ENCODE measurements around the gene NR2F6. TPM values are rescaled to one million over a fixed set of nuclear protein-coding genes. Genes with fewer than 3 reads are reported as not detected.

NR2F6 gene
- polyA plus RNA-seq, 4 donors: 23.7 to 60.1 (median 32.9) TPM

DNA sequence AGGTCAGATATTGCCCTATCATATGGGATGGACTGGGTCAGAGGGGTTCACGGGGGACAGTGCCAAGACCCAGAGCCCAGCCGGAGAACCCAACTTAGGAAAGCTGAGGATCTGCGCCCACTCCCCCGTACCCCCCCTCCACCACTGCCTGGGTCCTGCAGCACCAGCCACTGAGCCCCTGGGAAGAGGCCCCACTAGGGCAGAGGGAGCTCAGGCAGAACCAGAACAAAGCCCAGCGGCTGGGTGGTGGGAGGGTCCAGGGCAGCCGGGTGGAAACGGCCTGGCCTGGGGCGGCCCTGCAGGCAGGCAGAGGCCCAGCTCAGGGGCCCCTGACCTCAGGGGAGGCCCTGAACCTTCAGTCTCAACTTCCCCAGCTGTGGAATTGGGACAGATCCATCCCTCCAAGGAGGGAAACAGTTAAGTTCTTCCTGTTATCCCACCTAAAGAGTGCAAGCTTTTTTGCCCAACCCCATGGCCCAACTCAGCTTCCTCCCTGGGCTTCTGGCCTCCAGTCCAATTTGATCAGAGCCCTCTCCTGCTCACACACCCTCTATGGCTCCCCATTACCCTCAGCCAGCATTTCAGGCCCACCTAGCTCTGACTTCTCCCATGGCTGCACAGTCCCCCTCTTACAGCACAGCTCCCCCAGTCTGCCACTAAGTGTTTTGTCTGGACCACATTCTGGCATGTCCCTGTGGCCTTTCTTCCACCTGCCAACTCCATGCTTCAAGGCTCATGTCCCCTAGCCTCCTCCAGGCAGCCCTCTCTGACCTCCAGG lies 3.1 kb downstream of the NR2F6 start:
- no peak for DNase-seq (ENCODE audit: low read depth in 4 of 4, low spot score in 3 of 4)

- no peak for DNase-seq (ENCODE audit: low read depth in 4 of 4, low spot score in 3 of 4)
These were observed 4.8 kb downstream of the NR2F6 start for GRCh38 chr19:17240826-17241399.

GRCh38 chr19:17240062-17240752 lies 5.5 kb downstream of the NR2F6 start:
- DNase-seq (ENCODE audit: low read depth in 4 of 4, low spot score in 3 of 4): no peak

DNA sequence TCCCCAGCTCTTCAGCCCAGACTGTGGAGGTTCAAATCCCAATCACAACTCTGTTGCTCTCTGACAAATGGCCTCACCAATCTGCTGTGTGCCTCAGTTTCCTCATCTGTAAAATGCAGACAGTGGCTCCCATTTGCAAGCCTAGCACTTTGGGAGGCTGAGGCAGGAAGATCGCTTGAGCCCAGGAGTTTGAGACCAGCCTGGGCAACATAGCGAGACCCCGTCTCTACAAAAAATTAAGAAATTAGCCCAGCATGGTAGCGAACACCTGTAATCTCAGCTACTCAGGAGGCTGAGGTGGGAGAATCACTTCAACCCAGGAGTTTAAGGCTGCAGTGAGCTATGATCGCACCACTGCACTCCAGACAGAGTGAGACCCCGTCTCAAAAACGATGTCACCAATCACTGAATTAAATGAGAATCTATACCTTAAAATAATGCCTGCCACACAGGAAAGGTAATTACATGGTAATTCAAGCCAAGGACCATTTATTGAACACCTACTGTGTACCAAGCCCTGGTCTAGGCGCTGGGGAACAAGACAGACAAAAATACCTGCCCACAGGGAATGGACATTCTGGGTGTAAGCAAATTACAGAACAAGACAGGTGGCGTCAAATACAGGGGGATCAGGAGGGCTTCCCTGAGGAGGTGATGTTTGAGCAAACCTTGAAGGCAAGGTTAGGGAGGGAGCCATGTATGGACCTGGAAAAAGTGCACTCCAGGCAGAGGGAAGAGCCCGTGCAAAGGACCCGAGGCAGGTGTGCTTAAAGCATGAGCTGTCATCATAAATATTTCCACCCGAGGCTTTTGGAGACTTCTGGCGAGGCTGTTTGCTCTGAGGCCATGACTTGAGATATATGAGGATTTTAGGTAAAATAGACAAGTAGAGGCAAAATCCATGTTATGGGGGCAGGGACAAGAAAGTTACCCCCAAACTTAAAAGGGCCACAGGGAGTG lies 7.7 kb downstream of the NR2F6 start:
- DNase-seq (ENCODE audit: low read depth in 4 of 4, low spot score in 3 of 4): no peak

- no peak for DNase-seq (ENCODE audit: low read depth in 4 of 4, low spot score in 3 of 4)
These were observed 8.7 kb downstream of the NR2F6 start for GRCh38 chr19:17236811-17237543.

GRCh38 chr19:17235971-17236777 lies 9.5 kb downstream of the NR2F6 start:
- no peak for DNase-seq (ENCODE audit: low read depth in 4 of 4, low spot score in 3 of 4)

GRCh38 chr19:17235300-17235970 lies 10.3 kb downstream of the NR2F6 start:
- DNase-seq (ENCODE audit: low read depth in 4 of 4, low spot score in 3 of 4): no peak

GRCh38 chr19:17234911-17235299 lies 10.8 kb downstream of the NR2F6 start:
- no peak for DNase-seq (ENCODE audit: low read depth in 4 of 4, low spot score in 3 of 4)

- DNase-seq (ENCODE audit: low read depth in 4 of 4, low spot score in 3 of 4): no peak
These were observed 13.5 kb downstream of the NR2F6 start for GRCh38 chr19:17232258-17232657.

DNA sequence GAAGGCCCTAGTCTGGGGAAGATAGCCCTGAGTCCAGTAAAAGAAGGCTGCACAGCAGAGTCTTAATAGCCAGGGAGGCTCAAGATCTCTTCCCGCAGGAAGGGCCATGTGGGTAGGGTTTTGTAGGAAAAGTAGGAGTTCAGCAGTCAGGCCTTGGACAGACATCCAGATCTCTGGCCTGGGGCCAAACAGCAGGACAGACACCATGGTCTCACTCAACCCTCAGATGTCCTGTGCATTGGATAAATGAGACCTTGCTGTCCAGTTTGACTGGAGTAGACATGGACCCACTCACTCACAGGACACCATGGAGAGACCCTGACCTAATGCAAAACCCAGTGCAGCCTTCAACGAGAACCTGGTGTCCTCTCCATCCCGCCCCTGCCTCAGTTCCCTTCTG lies 15.8 kb downstream of the NR2F6 start:
- DNase-seq (ENCODE audit: low read depth in 4 of 4, low spot score in 3 of 4): no peak

GRCh38 chr19:17227798-17228367 lies 17.8 kb downstream of the NR2F6 start:
- no peak for DNase-seq (ENCODE audit: low read depth in 4 of 4, low spot score in 3 of 4)

DNA sequence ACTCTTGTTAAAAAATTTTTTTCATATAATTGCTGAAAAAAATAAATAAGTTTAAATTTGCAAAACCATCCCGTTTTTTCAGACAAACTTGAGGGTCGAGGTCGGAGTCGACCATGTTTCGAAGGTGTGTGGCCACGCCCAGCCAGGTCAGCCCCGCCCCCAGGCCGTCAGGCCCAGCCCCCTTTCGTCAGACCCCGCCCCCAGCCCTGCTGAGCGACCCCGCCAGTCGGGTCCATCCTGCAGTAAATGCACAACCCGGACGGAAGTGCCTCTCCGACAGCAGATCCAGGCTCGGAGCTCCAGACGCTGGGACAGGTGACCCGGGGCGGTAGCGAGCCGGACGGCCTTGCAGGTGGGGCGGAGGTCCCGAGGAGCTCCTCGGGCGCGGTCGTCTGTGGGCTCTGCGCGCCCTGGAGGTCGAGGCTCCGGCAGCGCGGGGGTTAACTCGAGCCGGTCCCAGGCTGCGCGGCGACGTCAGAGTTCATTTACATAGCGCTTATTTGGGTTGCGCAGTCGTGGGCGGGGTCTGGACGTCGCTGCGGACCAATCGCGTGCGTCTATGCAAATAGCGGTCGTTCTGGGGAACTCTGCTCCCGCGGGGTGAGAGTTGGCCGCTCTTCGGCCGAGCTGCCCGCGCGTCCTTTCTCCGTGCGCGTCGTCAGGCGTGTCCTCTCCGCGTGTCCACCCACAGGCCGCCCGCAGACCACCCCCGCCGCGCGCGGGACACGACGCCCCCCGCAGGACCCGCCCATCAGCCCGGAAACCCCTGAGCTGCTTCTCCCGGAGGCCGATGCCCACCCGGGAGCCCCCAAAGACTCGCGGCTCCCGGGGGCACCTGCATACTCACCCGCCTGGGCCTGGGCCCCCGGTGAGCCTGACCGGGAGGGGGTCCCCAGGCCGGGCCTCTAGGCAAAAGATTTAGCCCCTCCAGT lies 19.5 kb downstream of the NR2F6 start, which contains the start of gene OCEL1:
Gene OCEL1, plus strand, starts transcription at position 225 of the 932 bp plus-strand sequence. Its CDS starts 22 bp downstream, at position 247.
- peak; percentile 95 to 97 (median 96) for DNase-seq (ENCODE audit: low read depth in 4 of 4, low spot score in 3 of 4)

DNA sequence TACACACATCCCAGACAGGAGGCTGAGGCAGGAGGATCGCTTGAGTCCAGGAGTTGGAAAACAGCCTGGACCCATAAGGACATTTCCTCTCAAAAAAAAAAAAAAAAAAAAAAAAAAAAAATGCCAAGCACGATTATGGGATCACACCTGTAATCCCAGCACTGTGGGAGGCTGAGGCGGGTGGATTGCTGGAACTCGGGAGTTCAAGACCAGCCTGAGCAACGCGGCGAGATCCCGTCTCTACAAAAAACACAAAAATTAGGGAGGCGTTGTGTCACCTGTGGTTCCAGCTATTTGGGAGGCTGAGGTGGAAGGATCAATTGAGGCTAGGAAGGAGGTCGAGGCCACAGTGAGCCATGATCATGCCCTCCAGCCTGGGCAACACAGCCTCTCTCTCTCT lies 20.7 kb downstream of the NR2F6 start:
- no peak for DNase-seq (ENCODE audit: low read depth in 4 of 4, low spot score in 3 of 4)

GRCh38 chr19:17220207-17220758 lies 25.4 kb downstream of the NR2F6 start:
- DNase-seq (ENCODE audit: low read depth in 4 of 4, low spot score in 3 of 4): no peak

DNA sequence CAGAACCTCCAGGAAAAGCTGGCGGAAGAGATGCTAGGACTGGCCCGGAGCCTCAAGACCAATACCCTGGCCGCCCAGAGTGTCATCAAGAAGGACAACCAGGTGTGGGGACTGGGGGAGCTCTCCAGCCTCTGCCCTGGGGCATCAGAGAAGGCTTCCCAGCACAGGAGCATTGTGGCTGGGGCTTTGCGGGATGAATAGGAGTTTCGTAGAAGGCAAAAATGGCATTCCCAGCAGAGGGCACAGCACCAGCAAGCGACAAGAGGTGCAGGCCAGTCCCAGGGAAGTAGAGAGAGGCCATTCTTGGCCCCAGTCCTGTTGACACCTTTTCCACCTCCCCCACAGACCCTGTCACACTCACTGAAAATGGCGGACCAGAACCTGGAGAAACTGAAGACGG lies 26.4 kb downstream of the NR2F6 start:
- no peak for DNase-seq (ENCODE audit: low read depth in 4 of 4, low spot score in 3 of 4)

GRCh38 chr19:17216058-17216670 lies 29.6 kb downstream of the NR2F6 start:
- DNase-seq (ENCODE audit: low read depth in 4 of 4, low spot score in 3 of 4): no peak

All from left renal pelvis (tissue), 4 donors.